ENCODE data around the gene SHROOM4.

SHROOM4 gene

DNA sequence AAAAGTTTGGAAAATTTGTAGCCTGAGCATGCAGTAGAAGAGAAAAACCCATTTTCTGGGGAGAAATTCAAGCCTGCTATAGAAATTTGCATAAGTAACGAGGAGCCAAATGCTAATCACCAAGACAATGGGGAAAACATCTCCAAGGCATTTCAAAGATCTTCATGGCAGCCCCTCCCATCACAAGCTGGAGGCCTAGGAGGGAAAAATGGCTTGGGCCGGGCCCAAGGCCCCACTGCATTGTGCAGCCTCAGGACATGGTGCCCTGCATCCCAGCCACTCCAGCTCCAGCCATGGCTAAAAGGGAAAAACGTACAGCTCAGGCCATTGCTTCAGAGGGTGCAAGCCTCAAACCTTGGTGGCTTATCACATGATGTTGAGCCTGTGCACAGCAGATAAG, 87.7 kb downstream of the SHROOM4 start:
- TF ChIP-seq, protein P1, sequence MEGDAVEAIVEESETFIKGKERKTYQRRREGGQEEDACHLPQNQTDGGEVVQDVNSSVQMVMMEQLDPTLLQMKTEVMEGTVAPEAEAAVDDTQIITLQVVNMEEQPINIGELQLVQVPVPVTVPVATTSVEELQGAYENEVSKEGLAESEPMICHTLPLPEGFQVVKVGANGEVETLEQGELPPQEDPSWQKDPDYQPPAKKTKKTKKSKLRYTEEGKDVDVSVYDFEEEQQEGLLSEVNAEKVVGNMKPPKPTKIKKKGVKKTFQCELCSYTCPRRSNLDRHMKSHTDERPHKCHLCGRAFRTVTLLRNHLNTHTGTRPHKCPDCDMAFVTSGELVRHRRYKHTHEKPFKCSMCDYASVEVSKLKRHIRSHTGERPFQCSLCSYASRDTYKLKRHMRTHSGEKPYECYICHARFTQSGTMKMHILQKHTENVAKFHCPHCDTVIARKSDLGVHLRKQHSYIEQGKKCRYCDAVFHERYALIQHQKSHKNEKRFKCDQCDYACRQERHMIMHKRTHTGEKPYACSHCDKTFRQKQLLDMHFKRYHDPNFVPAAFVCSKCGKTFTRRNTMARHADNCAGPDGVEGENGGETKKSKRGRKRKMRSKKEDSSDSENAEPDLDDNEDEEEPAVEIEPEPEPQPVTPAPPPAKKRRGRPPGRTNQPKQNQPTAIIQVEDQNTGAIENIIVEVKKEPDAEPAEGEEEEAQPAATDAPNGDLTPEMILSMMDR (IDR thresholded peaks at IDR 0.05; ENCODE audit: low read depth, low read length): no peak
- no peak for DNase-seq (ENCODE audit: extremely low read depth, low read depth)

DNA sequence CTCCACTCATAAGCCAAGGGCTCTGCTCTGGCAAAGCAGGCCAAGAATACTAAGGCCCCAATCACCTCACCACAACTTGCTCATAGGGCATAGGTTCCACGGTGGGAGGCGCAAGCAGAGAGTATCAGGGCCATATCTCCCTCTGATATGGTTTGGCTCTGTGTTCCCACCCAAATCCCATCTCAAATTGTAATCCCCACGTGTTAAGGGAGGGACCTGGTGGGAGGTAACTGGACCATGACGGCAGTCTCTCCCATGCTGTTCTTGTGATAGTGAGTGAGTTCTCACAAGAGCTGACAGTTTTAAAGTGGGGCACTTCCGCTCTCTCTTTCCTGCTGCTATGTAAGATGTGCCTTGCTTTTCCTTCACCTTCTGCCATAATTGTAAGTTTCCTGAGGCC, 88.7 kb downstream of the SHROOM4 start:
- TF ChIP-seq, protein P1 (IDR thresholded peaks at IDR 0.05; ENCODE audit: low read depth, low read length): no peak
- DNase-seq (ENCODE audit: extremely low read depth, low read depth): no peak

DNA sequence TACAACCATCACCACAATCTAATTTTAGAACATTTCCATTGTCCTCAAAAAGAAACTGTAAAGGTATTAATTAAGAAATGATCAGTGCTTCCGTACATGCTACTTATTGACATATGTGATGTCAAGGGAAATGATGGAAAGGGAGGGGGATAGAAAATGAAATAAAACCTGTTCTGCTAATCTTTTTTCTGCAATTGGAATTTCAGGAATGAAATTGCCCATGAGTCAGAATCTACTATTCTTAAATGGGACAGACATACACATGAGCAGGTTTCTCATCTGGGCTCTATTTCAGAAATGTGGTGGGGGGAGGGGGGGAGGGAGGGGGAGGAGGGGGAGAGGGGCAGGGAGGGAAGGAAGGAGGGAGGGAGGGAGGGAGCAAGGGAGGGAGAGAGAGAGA, 91.0 kb downstream of the SHROOM4 start:
- no peak for DNase-seq (ENCODE audit: extremely low read depth, low read depth)
- TF ChIP-seq, protein P1 (IDR thresholded peaks at IDR 0.05; ENCODE audit: low read depth, low read length): no peak

DNA sequence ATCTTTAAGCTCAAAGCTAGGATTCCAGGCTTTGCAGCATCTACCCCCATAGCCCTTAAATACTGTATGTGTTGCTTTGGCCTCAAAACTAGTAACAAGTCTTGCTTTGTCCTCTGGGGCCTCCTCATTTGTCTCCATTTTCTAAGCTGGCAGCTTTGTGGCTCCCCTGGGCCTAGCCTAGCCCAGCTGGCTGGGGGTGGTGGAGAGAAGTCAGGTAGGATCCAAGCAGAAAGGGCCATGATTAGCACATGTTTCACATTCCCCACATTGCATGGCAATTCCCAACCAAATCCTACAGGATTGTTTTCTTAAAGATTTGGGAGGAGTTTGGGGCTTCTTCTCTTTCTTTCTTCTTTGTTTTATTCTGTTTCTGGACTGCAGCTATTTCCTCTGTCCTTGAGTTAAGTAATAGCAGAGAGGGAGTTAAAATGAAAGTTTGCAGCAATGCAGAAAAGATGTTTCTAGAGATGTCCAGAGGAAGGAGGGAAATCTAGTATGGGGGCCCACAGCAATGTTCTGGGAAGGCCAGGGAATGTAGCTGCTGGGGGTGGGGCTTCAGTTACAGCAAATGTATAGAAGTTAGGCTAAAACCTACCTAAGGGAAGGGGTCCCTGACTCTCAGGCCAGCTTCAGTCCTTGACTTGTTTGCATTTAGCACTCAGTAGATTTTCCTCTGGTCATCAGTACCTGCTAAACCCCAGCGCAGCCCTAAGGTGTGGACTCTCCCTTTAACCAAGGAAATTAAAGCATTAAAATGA, 92.1 kb downstream of the SHROOM4 start:
- TF ChIP-seq, protein P1 (IDR thresholded peaks at IDR 0.05; ENCODE audit: low read depth, low read length): no peak
- no peak for DNase-seq (ENCODE audit: extremely low read depth, low read depth)

DNA sequence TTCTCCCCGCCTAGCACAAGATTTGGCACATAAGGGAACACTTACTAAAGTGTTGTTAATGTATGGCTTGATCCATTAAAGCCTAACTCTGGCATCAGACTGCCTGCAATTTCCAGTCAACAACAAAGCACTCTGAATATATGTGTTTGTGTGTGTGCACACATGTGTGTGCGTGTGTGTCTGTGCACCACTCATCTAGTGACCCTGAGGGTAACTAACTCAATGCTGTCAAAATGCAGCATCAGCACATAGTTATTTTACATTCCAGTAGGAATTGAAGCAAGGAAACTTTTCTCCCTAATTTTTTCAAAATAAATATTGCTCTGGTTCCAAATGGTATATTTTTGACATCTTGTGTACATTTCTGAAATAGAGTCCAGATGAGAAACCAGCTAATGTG, 94.4 kb downstream of the SHROOM4 start:
- TF ChIP-seq, protein P1 (IDR thresholded peaks at IDR 0.05; ENCODE audit: low read depth, low read length): no peak
- DNase-seq (ENCODE audit: extremely low read depth, low read depth): no peak

DNA sequence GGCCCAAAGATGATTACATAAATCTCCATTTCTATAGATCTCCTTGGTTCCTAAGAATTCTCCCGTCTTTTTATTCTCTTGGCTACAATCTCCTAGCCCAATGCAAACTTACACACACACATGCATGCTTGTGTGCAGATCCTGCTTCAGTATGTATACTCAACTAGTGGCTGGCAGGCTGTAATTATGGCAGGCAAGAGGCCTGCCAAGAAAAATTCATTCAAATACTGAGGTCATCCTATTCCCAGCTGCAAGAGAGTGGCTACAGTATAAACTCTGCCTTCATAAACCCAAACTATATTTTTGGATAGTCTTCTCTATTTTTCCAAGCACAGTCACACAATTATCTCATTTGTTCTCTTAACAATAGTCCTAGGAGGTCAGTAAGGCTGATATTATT, 95.2 kb downstream of the SHROOM4 start:
- no peak for DNase-seq (ENCODE audit: extremely low read depth, low read depth)
- TF ChIP-seq, protein P1 (IDR thresholded peaks at IDR 0.05; ENCODE audit: low read depth, low read length): no peak

DNA sequence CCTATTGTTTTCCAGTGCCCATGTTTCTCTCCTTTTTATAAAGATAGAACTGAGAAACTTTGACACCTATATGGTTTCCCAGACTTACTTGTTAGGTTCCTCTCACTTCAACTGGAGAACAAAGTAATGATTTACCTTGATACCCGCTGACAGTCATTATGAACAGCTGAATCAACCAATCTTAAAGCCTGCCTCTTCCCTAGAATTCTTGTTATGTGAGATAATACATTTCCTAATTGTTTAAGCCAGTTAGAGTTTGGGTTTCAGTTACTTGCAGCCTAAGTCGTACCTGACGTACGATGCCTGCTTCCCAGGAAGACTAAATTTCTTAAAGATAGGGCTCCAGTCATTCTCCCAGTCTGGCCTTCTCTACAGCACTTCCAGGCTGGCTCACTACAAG, 97.3 kb downstream of the SHROOM4 start:
- no peak for DNase-seq (ENCODE audit: extremely low read depth, low read depth)
- TF ChIP-seq, protein P1 (IDR thresholded peaks at IDR 0.05; ENCODE audit: low read depth, low read length): no peak

Measured in AG09319 (cell line).